GM19452 (cell line): ENCODE data around the gene NCKAP5.

Experiments used
- ATAC-seq: cut with Tn5 transposase; IDR thresholded peaks from one replicate; pipeline ENCODE4 v1.9.1; 2021; ENCODE audit not compliant: unreplicated experiment

Gene NCKAP5

GRCh38 chr2:133053541-133053940 lies 514.7 kb downstream of the NCKAP5 start:
- ATAC-seq, result no peak

- ATAC-seq, result no peak
Measured at GRCh38 chr2:133045787-133046186, 522.5 kb downstream of the NCKAP5 start.

- no peak for ATAC-seq
Measured at GRCh38 chr2:133044556-133044955, 523.7 kb downstream of the NCKAP5 start.

DNA sequence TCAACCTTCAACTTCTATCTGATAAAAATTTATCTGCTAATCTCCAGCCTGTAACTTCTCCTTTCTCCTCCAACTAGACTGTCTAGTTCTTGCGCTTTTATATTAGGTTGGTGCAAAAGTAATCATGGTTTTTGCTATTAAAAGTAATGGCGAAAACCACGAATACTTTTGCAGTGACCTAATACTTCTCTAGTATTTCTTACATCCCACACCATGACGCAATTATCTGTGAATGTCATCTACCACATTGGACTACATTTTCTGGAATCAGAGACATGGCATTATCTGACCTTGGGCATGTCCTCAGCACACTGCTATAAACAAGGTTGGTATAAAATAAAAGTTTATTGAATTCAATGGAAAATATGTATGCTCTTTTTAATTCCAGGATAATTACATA lies 528.1 kb downstream of the NCKAP5 start:
- ATAC-seq, result no peak

DNA sequence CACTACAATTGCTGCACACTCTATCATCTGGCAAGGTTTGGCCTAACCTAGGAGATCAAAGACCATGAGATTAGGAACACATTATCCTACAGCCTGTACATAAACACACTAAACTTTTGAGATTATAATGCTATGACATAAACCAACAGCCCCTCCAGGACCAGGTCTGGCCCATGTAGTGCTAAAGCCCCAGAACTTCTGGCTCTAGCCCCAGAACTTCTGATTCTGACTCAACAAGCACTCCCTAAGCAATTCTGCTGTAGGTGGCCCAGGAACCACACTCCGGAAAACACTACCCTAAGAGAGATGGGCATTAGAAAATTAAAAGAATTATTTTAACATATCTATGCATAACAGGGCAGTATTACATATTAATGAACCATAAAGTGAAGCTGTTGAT lies 528.7 kb downstream of the NCKAP5 start:
- no peak for ATAC-seq

- ATAC-seq, result no peak
Measured at GRCh38 chr2:133026536-133027177, 541.6 kb downstream of the NCKAP5 start.

GRCh38 chr2:133025004-133025403 lies 543.3 kb downstream of the NCKAP5 start:
- no peak for ATAC-seq

- no peak for ATAC-seq
Measured at GRCh38 chr2:133012847-133013734, 555.2 kb downstream of the NCKAP5 start.

DNA sequence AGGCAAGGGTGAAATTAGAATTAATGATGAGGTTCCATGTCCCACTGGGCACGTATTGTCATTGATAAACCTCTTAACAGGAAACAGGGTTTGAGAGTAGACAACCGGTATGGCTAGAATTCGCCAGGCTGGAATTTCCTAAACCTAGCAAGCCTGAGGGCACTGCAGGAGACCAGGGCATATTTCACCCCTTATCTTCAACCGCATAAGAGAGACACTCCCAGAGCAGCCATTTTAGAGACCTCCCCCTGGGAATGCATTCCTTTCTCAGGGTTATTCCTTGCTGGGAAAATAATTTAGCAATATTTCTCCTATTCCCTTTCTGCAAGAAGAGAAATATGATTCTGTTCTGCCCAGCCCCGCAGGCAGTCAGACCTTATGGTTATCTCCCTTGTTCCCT lies 563.6 kb downstream of the NCKAP5 start:
- ATAC-seq, result no peak

DNA sequence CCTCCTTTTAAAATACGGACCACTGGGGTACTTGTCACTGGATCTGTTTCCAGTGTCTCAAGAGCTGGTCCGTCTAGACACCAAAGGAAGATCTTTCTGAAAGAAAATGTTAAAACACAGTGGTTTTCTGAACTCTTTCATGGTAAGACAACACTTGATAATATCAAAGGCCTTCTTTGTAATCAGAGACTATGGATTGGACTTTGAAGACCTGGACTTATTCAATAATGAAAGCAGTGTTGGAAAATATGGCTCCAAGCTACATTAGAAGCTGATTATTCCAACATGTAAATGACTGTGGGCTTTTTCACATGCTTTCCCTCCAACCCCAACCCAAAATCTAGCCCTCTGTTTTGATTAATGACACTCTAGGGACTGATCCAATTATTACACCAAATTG lies 568.8 kb downstream of the NCKAP5 start:
- no peak for ATAC-seq

DNA sequence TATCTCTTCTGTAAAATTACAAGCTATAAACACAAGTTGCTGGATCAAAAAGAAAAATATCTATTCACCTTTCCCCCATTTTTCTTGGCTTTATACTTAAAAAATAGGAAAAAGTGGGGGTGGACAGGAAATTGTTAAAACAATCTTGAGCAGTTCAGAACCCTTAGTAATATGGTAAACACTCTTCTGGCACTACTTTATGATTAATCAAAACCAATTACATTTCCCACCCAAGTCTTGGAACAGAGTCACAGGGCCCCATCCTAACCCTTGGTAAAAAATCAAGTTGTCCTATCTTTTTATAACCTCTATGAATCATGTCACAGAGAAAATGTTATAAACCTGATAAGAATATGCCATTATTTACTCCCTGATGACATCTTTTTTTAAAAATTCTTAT lies 570.0 kb downstream of the NCKAP5 start:
- no peak for ATAC-seq

DNA sequence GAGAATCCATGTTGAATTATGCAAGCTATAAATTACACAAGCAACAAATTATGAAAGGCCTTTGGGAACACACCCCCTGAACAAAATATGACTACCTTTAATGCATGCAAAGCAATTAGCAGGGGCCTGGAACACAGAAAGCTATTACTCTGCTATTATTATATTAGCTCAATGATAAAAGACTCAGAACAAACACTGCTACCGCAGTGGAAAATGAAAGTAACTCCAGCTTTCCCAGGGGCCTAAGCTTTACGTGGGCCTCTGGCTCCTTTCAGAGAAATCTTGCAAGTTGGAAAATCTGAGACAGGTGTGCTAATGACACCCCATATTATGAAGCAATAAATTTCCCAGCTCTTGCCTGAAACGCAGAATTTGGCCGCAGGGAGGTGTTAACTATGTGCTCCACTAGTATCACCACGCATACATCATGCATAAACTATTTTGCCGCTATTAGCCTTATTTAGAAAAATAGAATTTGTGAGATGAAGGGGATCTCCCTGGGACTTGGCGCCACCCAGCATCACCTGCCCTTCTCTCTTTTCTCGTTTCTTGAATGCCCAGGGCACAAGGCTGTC lies 576.7 kb downstream of the NCKAP5 start:
- ATAC-seq, result no peak

GRCh38 chr2:132984731-132985130 lies 583.5 kb downstream of the NCKAP5 start:
- ATAC-seq, result no peak

- no peak for ATAC-seq
Measured at GRCh38 chr2:132980304-132980703, 588.0 kb downstream of the NCKAP5 start.

- ATAC-seq, result peak; percentile 63
Measured at GRCh38 chr2:132979339-132980093, 588.7 kb downstream of the NCKAP5 start.

DNA sequence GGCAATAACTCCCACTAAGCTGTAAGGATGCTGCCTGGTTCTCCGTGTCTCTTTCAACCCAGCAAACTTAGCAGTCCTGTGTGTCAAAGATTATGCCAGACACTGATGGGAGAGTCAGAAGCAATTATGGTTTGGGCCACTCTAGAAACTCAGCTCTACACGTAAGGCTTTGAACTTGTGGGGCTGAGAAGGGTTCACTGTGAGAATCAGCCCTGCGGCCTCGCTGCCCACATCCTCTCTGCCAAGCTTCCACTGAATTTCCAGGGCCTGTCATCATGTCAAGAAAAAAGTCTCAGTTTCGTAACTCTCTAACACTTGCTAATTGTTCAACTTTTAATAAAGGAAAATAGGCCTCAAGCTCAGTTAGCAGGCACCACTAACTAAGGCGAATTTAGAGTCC lies 589.4 kb downstream of the NCKAP5 start:
- ATAC-seq, result peak; percentile 41

GRCh38 chr2:132977812-132978529 lies 590.3 kb downstream of the NCKAP5 start:
- ATAC-seq, result no peak

DNA sequence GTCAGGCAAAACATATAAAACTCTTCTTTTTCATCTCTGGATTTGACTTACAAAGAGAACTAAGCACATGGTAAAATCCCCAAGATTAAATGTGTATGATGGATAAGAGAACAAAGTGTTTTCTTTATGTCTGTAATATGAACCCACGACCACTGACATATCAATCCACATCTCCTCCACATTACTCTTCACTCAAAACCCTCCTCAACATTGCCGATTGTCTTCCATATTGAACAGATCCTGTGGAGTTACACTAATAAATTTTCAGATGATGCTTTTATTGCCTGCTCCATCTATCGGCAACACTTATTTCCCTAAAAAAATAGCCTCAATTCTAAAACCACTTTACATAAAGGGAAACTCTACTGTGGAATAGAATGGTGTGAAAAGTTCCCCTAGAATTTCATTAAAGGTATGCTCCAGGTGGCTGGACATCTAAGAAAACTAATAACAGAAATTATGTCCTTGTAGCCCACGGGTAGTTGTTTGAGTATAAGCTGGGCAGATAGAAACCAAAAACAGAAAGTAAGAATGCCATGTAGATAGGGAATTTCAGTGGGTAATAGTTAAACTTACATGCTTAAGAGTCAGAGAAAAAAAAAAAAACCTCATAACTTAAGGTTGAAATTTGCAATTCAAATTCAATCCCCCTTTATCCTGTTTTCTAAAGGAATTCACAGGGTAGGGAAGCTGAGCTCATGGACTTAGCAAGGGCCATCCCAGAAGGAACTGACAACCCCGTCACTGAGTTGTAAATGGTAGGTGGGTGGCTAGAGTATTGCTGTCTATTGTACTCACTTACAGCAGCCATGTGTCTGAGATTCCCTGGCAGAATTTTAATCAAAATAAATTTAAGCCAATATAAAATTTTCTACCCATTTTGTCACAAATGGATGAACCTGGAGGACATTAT lies 592.8 kb downstream of the NCKAP5 start:
- ATAC-seq, result no peak

GRCh38 chr2:132974467-132975095 lies 593.7 kb downstream of the NCKAP5 start:
- no peak for ATAC-seq
